OCI-LY3 (cell line): ENCODE data around the gene HDHD2.
"Not testable (repeated sequence)": the region's sequence is repeated elsewhere in the genome, so short reads cannot be mapped to it uniquely, and the experiment has no call there.

Experiments
- EZH2phosphoT487 ChIP-seq: fragments of 200-600 bp; shearing (Covaris generic); IDR thresholded peaks from 2 replicates; pipeline ENCODE4 v1.6.1; 2018; ENCODE audit warnings: antibody characterized with exemption, mixed run types, low read depth
- TF ChIP-seq, protein P1 (sequence below): fragments of 200-600, 300-600 bp; sonication (generic); IDR thresholded peaks from 2 replicates; pipeline ENCODE4 v1.5.1; 2014; ENCODE audit warnings: antibody characterized with exemption, low read length, low read depth

DNA sequence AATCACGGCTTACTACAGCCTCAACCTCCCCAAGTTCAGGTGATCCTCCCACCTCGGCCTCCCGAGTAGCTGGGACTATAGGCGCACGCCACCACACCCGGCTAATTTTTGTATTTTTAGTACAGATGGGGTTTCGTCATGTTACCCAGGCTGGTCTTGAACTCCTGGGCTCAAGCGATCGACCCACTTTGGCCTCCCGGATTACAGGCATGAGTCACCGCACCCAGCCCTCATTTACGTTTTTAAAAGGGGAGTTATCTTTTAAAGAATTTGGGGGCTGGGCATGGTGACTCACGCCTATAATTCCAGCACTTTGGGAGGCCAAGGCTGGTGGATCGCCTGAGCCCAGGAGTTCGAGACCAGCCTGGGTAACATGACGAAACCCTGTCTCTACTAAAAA is 8.1 kb upstream of the HDHD2 start:
- TF ChIP-seq, protein P1, sequence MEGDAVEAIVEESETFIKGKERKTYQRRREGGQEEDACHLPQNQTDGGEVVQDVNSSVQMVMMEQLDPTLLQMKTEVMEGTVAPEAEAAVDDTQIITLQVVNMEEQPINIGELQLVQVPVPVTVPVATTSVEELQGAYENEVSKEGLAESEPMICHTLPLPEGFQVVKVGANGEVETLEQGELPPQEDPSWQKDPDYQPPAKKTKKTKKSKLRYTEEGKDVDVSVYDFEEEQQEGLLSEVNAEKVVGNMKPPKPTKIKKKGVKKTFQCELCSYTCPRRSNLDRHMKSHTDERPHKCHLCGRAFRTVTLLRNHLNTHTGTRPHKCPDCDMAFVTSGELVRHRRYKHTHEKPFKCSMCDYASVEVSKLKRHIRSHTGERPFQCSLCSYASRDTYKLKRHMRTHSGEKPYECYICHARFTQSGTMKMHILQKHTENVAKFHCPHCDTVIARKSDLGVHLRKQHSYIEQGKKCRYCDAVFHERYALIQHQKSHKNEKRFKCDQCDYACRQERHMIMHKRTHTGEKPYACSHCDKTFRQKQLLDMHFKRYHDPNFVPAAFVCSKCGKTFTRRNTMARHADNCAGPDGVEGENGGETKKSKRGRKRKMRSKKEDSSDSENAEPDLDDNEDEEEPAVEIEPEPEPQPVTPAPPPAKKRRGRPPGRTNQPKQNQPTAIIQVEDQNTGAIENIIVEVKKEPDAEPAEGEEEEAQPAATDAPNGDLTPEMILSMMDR: not testable (repeated sequence)
- TF ChIP-seq EZH2phosphoT487: not testable (repeated sequence)
